HG02884 (cell line): ENCODE data around the gene CTDSP2.
"Not testable (repeated sequence)": the region's sequence is repeated elsewhere in the genome, so short reads cannot be mapped to it uniquely, and the experiment has no call there.

Experiments
- ATAC-seq: cut with Tn5 transposase; IDR thresholded peaks from one replicate; pipeline ENCODE4 v1.9.1; 2021; ENCODE audit warnings: mild to moderate bottlenecking, moderate library complexity; ENCODE audit not compliant: unreplicated experiment

Gene CTDSP2

GRCh38 chr12:57882575-57882974 lies 36.0 kb upstream of the CTDSP2 start:
- ATAC-seq: no peak

GRCh38 chr12:57881475-57881874 lies 34.9 kb upstream of the CTDSP2 start:
- no peak for ATAC-seq

GRCh38 chr12:57881035-57881434 lies 34.5 kb upstream of the CTDSP2 start:
- ATAC-seq: not testable (repeated sequence)

GRCh38 chr12:57877876-57878275 lies 31.3 kb upstream of the CTDSP2 start:
- no peak for ATAC-seq

GRCh38 chr12:57875753-57876547 lies 29.4 kb upstream of the CTDSP2 start:
- ATAC-seq: no peak

GRCh38 chr12:57874166-57875108 lies 27.9 kb upstream of the CTDSP2 start:
- ATAC-seq: no peak

DNA sequence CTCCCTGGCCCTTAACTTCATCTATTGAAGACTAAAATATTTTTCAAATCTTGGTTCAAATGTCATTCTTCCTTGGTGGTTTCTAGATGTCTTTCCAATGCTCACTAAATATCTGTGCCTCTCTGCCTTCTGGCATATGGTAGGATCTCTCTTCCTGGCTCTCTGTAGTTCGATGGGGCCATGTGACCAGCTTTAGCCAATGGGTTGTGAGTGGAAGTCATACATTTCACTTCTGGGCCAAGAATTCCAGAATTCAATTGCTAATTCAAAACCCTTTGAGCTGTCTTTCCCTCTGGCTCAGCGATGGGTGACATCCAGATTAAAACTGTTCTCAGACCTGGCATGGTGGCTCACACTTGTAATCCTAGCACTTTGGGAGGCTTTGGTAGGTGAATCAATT lies 25.8 kb upstream of the CTDSP2 start:
- ATAC-seq: no peak

- ATAC-seq: no peak
Observed at GRCh38 chr12:57869927-57870318, 23.4 kb upstream of the CTDSP2 start.

GRCh38 chr12:57869298-57869926 lies 22.9 kb upstream of the CTDSP2 start:
- ATAC-seq: no peak

GRCh38 chr12:57868851-57869268 lies 22.3 kb upstream of the CTDSP2 start:
- no peak for ATAC-seq

DNA sequence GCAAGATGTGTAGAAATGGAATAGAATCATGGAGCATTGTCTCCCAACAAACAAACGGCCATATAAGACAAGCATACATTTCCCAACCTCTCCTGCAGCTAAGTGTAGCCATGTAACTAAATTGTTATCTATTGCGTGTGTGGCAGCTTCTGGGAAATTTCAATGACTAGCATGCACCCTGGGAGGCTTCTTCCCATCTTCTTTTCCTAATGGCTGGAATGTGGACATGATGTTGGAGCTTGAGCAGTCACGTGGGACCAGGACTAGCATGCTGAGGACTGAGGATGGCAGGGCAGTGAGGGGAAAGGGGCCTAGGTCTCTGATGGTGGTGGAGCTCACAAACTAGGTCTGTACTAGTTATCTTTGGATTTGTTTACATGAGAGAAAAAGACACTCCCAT lies 21.7 kb upstream of the CTDSP2 start:
- no peak for ATAC-seq

DNA sequence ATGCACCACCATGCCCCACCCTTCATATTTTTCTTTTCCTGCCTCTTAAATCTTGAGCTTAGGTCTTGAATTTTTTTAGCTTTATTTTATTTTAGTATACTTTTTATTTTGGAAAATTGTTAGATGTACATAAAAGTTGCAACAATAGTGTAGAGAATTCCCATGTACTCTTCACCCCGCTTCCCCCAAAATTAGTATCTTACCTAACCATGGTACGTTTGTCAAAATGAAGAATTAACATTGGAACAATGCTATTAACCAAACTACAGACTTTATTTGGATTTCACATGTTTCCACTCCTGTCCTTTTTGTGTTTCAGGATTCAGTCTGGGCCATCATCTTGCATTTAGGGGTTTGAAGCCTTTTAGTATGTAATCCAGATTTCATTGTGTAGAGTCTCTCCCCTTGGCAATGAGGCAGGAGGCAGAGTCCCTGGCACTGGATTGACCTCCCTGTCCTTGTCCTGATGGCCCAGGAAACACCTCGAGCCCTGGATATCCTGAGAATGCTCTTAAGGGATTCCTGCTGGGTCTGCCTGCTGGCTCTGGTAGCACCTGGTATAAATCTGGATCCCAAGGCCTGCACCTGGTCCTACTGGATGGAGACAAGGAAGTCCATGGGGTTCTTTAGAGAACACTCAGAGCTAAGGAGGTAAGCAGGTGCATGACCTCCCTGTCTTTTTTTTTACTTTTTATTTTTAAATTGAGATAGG lies 19.9 kb upstream of the CTDSP2 start:
- ATAC-seq: no peak

- ATAC-seq: peak; percentile 82
Observed at GRCh38 chr12:57865084-57865751, 18.7 kb upstream of the CTDSP2 start.

DNA sequence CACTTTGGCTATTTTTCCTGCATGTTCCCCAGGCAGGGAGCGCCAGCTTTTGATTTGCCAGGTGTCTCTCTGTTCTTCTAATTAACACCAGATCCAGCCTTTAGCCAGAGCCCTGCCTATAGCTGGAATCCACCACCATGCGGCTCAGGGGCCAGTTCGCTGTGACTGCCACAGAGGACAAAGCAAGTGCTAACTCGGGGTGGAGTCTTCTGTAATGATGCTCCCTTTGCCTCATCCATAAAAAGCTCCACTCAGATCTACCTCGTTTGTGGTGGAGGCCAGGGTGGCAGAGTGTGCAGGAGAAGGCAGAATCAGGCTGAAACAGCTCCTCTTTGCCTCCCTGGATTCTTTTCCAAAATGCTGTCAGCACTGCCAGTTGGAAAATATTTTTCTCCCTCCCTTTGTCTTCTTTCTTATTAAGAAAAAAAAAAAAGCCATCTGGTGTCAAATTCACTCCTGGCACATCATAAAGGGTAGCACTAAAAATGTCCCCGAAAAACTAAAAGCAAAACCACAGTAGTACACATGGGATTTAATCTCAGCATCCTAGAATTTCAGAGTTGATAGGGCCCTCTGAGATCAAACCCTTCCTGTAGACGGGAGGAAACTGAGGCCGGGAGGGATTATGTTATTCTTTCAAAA lies 18.0 kb upstream of the CTDSP2 start:
- ATAC-seq: no peak

GRCh38 chr12:57863676-57864075 lies 17.1 kb upstream of the CTDSP2 start:
- no peak for ATAC-seq

DNA sequence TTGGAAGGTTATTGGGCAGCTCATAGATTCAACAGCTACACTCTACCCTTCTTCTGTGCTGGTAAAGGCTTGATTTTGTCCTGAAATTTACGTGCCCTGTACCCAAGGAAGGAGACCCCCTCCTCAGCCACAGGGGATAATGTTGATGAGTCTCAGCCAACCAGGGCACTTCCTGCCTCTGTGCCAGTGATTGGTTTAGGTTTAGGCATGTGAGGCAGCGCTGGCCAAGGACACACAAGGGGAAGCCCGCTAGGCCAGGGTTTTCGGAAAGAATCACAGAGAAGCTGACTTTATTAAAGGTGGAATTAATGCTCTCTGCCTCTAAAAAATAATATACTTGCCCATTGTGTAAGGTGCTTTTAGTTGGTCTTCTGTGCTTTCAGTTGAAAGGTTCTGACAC lies 15.4 kb upstream of the CTDSP2 start:
- ATAC-seq: no peak

DNA sequence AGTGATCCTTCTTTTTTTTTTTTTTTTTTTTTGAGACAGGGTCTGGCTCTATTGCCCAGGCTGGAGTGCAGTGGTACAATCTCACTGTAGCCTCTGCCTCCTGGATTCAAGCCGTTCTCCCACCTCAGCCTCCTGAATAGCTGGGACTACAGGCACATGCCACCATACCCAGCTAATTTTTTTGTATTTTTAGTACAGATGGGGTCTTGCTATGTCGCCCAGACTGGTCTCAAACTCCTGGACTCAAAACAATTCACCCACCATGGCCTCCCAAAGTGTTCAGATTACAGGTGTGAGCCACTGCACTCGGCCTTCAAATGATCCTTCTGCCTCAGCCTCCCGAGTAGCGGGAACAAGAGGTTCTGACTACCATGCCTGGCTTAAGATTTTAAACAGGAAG lies 14.4 kb upstream of the CTDSP2 start:
- not testable (repeated sequence) for ATAC-seq

DNA sequence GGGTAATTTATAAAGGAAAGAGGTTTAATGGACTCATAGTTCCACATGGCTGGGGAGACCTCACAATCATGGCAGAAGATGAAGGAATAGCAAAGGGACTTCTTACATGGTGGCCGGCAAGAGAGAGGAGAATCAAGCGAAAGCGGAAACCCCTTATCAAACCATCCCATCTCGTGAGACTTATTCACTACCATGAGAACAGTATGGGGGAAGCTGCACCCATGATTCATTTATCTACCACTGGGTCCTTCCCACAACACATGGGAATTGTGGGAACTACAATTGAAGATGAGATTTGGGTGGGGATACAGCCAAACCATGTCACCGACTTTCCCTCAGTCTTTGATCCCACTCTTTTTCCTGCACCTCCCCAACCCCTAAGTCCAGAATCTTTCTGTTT lies 12.6 kb upstream of the CTDSP2 start:
- ATAC-seq: no peak

- ATAC-seq: not testable (repeated sequence)
Observed at GRCh38 chr12:57858123-57858522, 11.6 kb upstream of the CTDSP2 start.

DNA sequence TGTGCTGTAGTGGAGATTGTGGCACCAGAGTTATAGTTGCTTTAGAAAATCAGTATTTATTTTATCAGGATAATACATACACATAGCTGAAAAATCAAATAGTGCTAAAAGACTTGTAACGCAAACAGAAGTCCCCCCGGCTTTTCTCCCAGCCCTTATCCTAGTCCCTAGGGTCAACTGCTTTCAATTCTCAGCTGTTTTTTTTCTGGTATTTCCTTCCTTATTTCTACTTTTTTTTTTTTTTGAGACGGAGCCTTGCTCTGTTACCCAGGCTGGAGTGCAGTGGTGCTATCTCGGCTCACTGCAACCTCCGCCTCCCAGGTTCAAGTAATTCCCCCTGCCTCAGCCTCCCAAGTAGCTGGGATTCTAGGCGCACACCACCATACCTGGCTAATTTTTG lies 8.4 kb upstream of the CTDSP2 start:
- ATAC-seq: no peak
